A673 (cell line): Measurements from ENCODE around the gene LMTK2. TPM values are rescaled to one million over a fixed set of nuclear protein-coding genes. Genes with fewer than 3 reads are reported as not detected.

Source experiments
- BruUV-seq: library from RNA; stranded (reverse); fragments of 400-500 nt; replicated peaks from 2 replicates; lab custom pipeline; 2021; lab: Mats Ljungman, UMichigan
- CTCF ChIA-PET: fragments of 300-600 bp; sonication (Branson Sonifier 250); formaldehyde crosslinking; loops from one replicate; lab custom pipeline; 2022; ENCODE audit warnings: antibody characterized with exemption; lab: Charles Lee
- POLR2A ChIA-PET: fragments of 300-600 bp; sonication (Branson Sonifier 250); formaldehyde crosslinking; loops from one replicate; lab custom pipeline; 2022; ENCODE audit warnings: antibody characterized with exemption; ENCODE audit not compliant: low non-redundant PET; lab: Charles Lee
- DNase-seq: peaks from one replicate; pipeline ENCODE4 v3.0.0-alpha.2; 2015; ENCODE audit warnings: low spot score
- H3K27ac ChIP-seq: fragments of 200-600 bp; sonication (generic); 2 replicates; pipeline ENCODE4 v1.5.1; 2016; ENCODE audit warnings: mixed run types, low read depth, mild to moderate bottlenecking, mixed read lengths, antibody characterized with exemption, low read length; ENCODE audit not compliant: poor library complexity, severe bottlenecking
- H3K27me3 ChIP-seq: fragments of 200-600 bp; sonication (generic); replicated peaks from 2 replicates; pipeline ENCODE4 v1.6.1; 2017; ENCODE audit warnings: mixed run types, low read depth, mild to moderate bottlenecking, mixed read lengths, antibody characterized with exemption, low read length; ENCODE audit not compliant: insufficient read depth, poor library complexity
- H3K36me3 ChIP-seq: fragments of 200-600 bp; sonication (generic); 2 replicates; pipeline ENCODE4 v1.6.1; 2016; ENCODE audit warnings: mixed run types, mild to moderate bottlenecking, mixed read lengths, antibody characterized with exemption, low read length; ENCODE audit not compliant: insufficient read depth, poor library complexity, severe bottlenecking
- H3K4me1 ChIP-seq: fragments of 200-600 bp; sonication (generic); 2 replicates; pipeline ENCODE4 v1.6.1; 2017; ENCODE audit warnings: mixed run types, mild to moderate bottlenecking, mixed read lengths, antibody characterized with exemption, low read length; ENCODE audit not compliant: insufficient read depth, poor library complexity, severe bottlenecking
- H3K4me3 ChIP-seq: fragments of 200-600 bp; sonication (generic); 2 replicates; pipeline ENCODE4 v1.5.1; 2016; ENCODE audit warnings: low read depth, mixed run types, mild to moderate bottlenecking, mixed read lengths, low read length; ENCODE audit not compliant: poor library complexity, severe bottlenecking
- H3K9me3 ChIP-seq: fragments of 200-600 bp; sonication (generic); 2 replicates; pipeline ENCODE4 v1.6.1; 2016; ENCODE audit warnings: mixed run types, low read depth, mild to moderate bottlenecking, mixed read lengths, antibody characterized with exemption, low read length; ENCODE audit not compliant: poor library complexity, severe bottlenecking
- EZH2 ChIP-seq: fragments of 200-600 bp; sonication (generic); IDR thresholded peaks from 2 replicates; pipeline ENCODE4 v1.6.1; 2017; ENCODE audit warnings: borderline replicate concordance, low read depth, mild to moderate bottlenecking, mixed read lengths, antibody characterized with exemption, low read length; ENCODE audit not compliant: poor library complexity, severe bottlenecking
- intact Hi-C: fragments of 100-400 bp; cut with micrococcal nuclease; formaldehyde crosslinking; loops from one replicate; pipeline ENCODE4 v1.10.0; 2022; ENCODE audit not compliant: unreplicated experiment
- total RNA-seq: library from RNA; stranded (reverse); gene quantifications from 2 replicates; pipeline ENCODE4 v1.2.3, GENCODE V29; 2021
- TF ChIP-seq, protein P1 (sequence below): fragments of 300-800, 200-600 bp; sonication (generic); conservative IDR thresholded peaks from 2 replicates; pipeline ENCODE4 v1.5.1; 2017; ENCODE audit warnings: low read depth, mild to moderate bottlenecking, antibody characterized with exemption, low read length, moderate library complexity, mixed read lengths

LMTK2 gene
- total RNA-seq, 1 experiment from 2014 or later = 20.6 TPM

GRCh38 chr7:98073047-98073446 lies 33.6 kb upstream of the LMTK2 start:
- POLR2A ChIA-PET = no interaction called here
- TF ChIP-seq, protein P1, sequence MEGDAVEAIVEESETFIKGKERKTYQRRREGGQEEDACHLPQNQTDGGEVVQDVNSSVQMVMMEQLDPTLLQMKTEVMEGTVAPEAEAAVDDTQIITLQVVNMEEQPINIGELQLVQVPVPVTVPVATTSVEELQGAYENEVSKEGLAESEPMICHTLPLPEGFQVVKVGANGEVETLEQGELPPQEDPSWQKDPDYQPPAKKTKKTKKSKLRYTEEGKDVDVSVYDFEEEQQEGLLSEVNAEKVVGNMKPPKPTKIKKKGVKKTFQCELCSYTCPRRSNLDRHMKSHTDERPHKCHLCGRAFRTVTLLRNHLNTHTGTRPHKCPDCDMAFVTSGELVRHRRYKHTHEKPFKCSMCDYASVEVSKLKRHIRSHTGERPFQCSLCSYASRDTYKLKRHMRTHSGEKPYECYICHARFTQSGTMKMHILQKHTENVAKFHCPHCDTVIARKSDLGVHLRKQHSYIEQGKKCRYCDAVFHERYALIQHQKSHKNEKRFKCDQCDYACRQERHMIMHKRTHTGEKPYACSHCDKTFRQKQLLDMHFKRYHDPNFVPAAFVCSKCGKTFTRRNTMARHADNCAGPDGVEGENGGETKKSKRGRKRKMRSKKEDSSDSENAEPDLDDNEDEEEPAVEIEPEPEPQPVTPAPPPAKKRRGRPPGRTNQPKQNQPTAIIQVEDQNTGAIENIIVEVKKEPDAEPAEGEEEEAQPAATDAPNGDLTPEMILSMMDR = no peak
- TF ChIP-seq EZH2 = no peak
- Histone ChIP-seq H3K27me3 (no peaks in the 10 kb centered on the region), H3K9me3 (no peaks in the 10 kb centered on the region), H3K36me3 (no peaks in the 10 kb centered on the region), H3K4me1 (no peaks in the 10 kb centered on the region), H3K4me3 (no peak overlapping the region), H3K27ac (no peak overlapping the region)
- DNase-seq = no peak
- no TSS peak for BruUV-seq
- intact Hi-C loops = no loop called here
- CTCF ChIA-PET = no interaction called here

DNA sequence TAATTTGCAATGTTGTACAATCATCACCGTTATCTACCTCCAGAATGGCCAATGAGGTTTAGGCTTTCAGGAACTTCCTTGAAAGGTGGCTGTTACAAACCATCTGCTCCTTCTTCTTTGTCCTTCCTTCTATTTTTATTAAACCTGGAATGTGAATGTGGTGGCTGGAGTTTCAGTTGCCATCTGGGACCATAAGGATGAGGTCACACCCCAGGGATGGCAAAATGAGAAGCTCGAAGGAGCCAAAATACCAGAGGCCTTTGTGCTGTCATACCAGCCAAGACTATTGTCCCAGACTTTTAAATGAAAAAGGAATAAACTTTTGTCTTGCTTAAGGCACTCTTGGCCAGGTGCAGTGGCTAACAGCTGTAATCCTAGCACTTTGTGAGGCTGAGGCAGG lies 30.9 kb upstream of the LMTK2 start:
- ChIA-PET CTCF (no interaction called here), POLR2A (no interaction called here)
- H3K27me3 ChIP-seq = no peaks in the 10 kb centered on the region
- no peaks in the 10 kb centered on the region for H3K9me3 ChIP-seq
- peaks cover 8% of the 10 kb centered on the region for H3K4me1 ChIP-seq
- H3K4me3 ChIP-seq = no peak overlapping the region
- DNase-seq = no peak
- intact Hi-C loops = no loop called here
- no TSS peak for BruUV-seq
- H3K27ac ChIP-seq = no peak overlapping the region
- TF ChIP-seq, protein P1 = no peak
- no peak for TF ChIP-seq EZH2
- H3K36me3 ChIP-seq = no peaks in the 10 kb centered on the region

DNA sequence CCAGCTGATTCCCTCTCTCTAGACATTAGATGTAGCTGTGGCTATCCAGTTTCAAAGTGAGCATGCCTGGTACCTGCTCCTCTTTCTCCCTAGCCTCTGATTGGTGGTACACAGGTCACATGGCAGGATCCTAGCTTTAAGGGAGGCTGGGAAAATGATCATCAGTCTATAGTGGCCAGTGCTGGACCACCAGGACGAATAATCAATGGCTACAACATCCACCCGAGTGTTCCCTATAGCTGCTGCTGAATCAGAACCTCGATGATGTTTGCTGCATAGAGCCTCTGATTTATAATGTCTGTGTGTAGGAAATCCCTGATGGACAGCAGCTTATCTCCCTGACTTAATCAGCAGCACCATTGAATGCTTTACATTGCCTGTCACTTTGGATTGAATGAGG lies 28.9 kb upstream of the LMTK2 start:
- BruUV-seq = no TSS peak
- Histone ChIP-seq H3K27me3 (no peaks in the 10 kb centered on the region), H3K9me3 (no peaks in the 10 kb centered on the region), H3K4me3 (no peak overlapping the region), H3K36me3 (no peaks in the 10 kb centered on the region), H3K27ac (no peak overlapping the region), H3K4me1 (peaks cover 8% of the 10 kb centered on the region)
- intact Hi-C loops = no loop called here
- ChIA-PET CTCF (no interaction called here), POLR2A (no interaction called here)
- TF ChIP-seq, protein P1 = no peak
- no peak for TF ChIP-seq EZH2
- DNase-seq = no peak
